SK-N-SH treated with all-trans-retinoic acid at 6 μM for 48 hours (cell line): ENCODE results near the gene FAM110D.

Experiments used
- ATAC-seq: fragments of 200-7000 bp; cut with Tn5 transposase; 3 replicates; pipeline ENCODE4 v1.9.1; 2020; ENCODE audit warnings: mild to moderate bottlenecking, moderate library complexity
- ARNTL ChIP-seq: fragments of 450-650 bp; formaldehyde crosslinking; IDR thresholded peaks from 2 replicates; pipeline ENCODE4 v1.5.0; 2020; ENCODE audit warnings: low read depth, mild to moderate bottlenecking, moderate library complexity, borderline replicate concordance
- BACH2 ChIP-seq: fragments of 250-450 bp; sonication (Bioruptor Pico); IDR thresholded peaks from 2 replicates; pipeline ENCODE4 v1.9.0; 2021; ENCODE audit warnings: mild to moderate bottlenecking, borderline replicate concordance
- CSDC2 ChIP-seq: fragments of 250-450 bp; sonication (Bioruptor Pico); IDR thresholded peaks from 2 replicates; pipeline ENCODE4 v1.5.0; 2020; ENCODE audit warnings: mild to moderate bottlenecking, moderate library complexity
- ESRRG ChIP-seq: fragments of 250-450 bp; sonication (Bioruptor Pico); IDR thresholded peaks from 2 replicates; pipeline ENCODE4 v1.6.1; 2021; ENCODE audit warnings: mild to moderate bottlenecking
- ISL1 ChIP-seq: fragments of 250-450 bp; sonication (Bioruptor Pico); IDR thresholded peaks from 2 replicates; pipeline ENCODE4 v2.1.2; 2022; ENCODE audit warnings: mild to moderate bottlenecking, moderate library complexity
- OSR1 ChIP-seq: fragments of 250-450 bp; sonication (Bioruptor Pico); IDR thresholded peaks from 2 replicates; pipeline ENCODE4 v1.8.0; 2022; ENCODE audit warnings: moderate library complexity, mild to moderate bottlenecking, inconsistent platforms
- PPARA ChIP-seq: fragments of 250-450 bp; sonication (Bioruptor Pico); IDR thresholded peaks from 2 replicates; pipeline ENCODE4 v1.5.0; 2020; ENCODE audit warnings: mild to moderate bottlenecking, borderline replicate concordance
- RARB ChIP-seq: fragments of 250-450 bp; sonication (Bioruptor Pico); IDR thresholded peaks from 2 replicates; pipeline ENCODE4 v1.8.0; 2021; ENCODE audit warnings: mild to moderate bottlenecking, moderate library complexity
- SNAI2 ChIP-seq: fragments of 250-450 bp; sonication (Bioruptor Pico); IDR thresholded peaks from 2 replicates; pipeline ENCODE4 v1.5.0; 2020; ENCODE audit warnings: mild to moderate bottlenecking, moderate library complexity
- TCF4 ChIP-seq: fragments of 250-450 bp; sonication (Bioruptor Pico); IDR thresholded peaks from 2 replicates; pipeline ENCODE4 v1.8.0; 2021; ENCODE audit warnings: mild to moderate bottlenecking, moderate library complexity, borderline replicate concordance
- TOX ChIP-seq: fragments of 250-450 bp; sonication (Bioruptor Pico); IDR thresholded peaks from 2 replicates; pipeline ENCODE4 v1.8.0; 2021; ENCODE audit warnings: mild to moderate bottlenecking, moderate library complexity, borderline replicate concordance
- ZFP3 ChIP-seq: fragments of 250-450 bp; sonication (Bioruptor Pico); IDR thresholded peaks from 2 replicates; pipeline ENCODE4 v1.5.0; 2020; ENCODE audit warnings: mild to moderate bottlenecking, moderate library complexity
- ZFP30 ChIP-seq: fragments of 450-650 bp; formaldehyde crosslinking; IDR thresholded peaks from 2 replicates; pipeline ENCODE4 v1.5.0; 2022; ENCODE audit warnings: mild to moderate bottlenecking, moderate library complexity
- ZNF565 ChIP-seq: fragments of 450-650 bp; formaldehyde crosslinking; conservative IDR thresholded peaks from 2 replicates; pipeline ENCODE4 v1.5.0; 2020; ENCODE audit warnings: low read depth, mild to moderate bottlenecking, moderate library complexity
- ZNF70 ChIP-seq: fragments of 450-650 bp; formaldehyde crosslinking; IDR thresholded peaks from 2 replicates; pipeline ENCODE4 v1.5.0; 2020; ENCODE audit warnings: mild to moderate bottlenecking, moderate library complexity
- ZNF8 ChIP-seq: fragments of 450-650 bp; formaldehyde crosslinking; IDR thresholded peaks from 2 replicates; pipeline ENCODE4 v1.5.0; 2020; ENCODE audit warnings: mild to moderate bottlenecking, moderate library complexity
- TF ChIP-seq, protein P1 (sequence below): fragments of 250-450 bp; sonication (Bioruptor Pico); IDR thresholded peaks from 2 replicates; pipeline ENCODE4 v1.5.1; 2021; ENCODE audit warnings: mild to moderate bottlenecking, moderate library complexity
- TF ChIP-seq, protein P2 (sequence below): fragments of 250-450 bp; sonication (Bioruptor Pico); IDR thresholded peaks from 2 replicates; pipeline ENCODE4 v1.5.0; 2020; ENCODE audit warnings: mild to moderate bottlenecking, moderate library complexity
- TF ChIP-seq, protein P3 (sequence below): fragments of 250-450 bp; sonication (Bioruptor Pico); IDR thresholded peaks from 2 replicates; pipeline ENCODE4 v1.8.0; 2021; ENCODE audit warnings: low read depth, mild to moderate bottlenecking, moderate library complexity, borderline replicate concordance
- TF ChIP-seq, protein P4 (sequence below): fragments of 250-450 bp; sonication (Bioruptor Pico); IDR thresholded peaks from 2 replicates; pipeline ENCODE4 v1.5.1; 2020; ENCODE audit warnings: low read depth, mild to moderate bottlenecking, moderate library complexity

The FAM110D gene

DNA sequence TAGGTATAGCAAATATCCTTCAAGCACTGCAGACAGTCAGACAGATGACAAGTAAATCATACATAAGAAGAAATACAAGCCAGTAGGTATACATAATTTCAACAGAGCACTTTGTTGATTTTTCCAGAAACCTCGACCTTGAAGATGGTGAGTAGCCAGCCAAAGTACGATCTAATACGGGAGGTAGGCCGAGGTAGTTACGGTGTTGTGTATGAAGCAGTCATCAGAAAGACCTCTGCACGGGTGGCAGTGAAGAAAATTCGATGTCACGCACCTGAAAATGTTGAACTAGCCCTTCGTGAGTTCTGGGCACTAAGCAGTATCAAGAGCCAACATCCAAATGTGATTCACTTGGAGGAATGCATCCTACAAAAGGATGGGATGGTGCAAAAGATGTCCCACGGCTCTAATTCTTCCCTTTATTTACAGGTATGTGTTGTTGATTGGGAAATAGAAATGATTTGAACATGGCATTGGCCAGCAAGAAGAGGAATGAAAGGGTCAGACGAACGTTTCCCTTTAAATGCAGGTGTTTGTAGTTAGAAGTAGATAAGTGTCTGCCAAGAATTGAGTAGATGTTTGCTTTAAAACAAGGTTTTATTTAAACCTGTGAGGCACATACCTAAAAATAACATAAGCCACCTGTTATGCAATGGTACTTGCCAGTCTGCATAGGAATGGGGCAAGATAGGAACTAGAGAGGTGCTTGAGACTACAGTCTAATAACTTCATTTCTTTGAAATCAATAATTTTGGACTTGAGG, 44.5 kb upstream of the FAM110D start:
- no peak for ATAC-seq
- TF ChIP-seq TCF4 (CRISPR knock-in tag) (no peak), RARB (CRISPR knock-in tag) (no peak), BACH2 (CRISPR knock-in tag) (no peak), ESRRG (no peak), ZNF565 (CRISPR knock-in tag) (no peak), ZFP3 (CRISPR knock-in tag) (no peak), OSR1 (no peak), ZNF8 (CRISPR knock-in tag) (no peak), CSDC2 (CRISPR knock-in tag) (no peak), SNAI2 (no peak), ISL1 (CRISPR knock-in tag) (no peak), ZFP30 (CRISPR knock-in tag) (no peak), TOX (CRISPR knock-in tag) (no peak)
- TF ChIP-seq, protein P1, sequence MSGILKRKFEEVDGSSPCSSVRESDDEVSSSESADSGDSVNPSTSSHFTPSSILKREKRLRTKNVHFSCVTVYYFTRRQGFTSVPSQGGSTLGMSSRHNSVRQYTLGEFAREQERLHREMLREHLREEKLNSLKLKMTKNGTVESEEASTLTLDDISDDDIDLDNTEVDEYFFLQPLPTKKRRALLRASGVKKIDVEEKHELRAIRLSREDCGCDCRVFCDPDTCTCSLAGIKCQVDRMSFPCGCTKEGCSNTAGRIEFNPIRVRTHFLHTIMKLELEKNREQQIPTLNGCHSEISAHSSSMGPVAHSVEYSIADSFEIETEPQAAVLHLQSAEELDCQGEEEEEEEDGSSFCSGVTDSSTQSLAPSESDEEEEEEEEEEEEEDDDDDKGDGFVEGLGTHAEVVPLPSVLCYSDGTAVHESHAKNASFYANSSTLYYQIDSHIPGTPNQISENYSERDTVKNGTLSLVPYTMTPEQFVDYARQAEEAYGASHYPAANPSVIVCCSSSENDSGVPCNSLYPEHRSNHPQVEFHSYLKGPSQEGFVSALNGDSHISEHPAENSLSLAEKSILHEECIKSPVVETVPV: no peak
- TF ChIP-seq, protein P2, sequence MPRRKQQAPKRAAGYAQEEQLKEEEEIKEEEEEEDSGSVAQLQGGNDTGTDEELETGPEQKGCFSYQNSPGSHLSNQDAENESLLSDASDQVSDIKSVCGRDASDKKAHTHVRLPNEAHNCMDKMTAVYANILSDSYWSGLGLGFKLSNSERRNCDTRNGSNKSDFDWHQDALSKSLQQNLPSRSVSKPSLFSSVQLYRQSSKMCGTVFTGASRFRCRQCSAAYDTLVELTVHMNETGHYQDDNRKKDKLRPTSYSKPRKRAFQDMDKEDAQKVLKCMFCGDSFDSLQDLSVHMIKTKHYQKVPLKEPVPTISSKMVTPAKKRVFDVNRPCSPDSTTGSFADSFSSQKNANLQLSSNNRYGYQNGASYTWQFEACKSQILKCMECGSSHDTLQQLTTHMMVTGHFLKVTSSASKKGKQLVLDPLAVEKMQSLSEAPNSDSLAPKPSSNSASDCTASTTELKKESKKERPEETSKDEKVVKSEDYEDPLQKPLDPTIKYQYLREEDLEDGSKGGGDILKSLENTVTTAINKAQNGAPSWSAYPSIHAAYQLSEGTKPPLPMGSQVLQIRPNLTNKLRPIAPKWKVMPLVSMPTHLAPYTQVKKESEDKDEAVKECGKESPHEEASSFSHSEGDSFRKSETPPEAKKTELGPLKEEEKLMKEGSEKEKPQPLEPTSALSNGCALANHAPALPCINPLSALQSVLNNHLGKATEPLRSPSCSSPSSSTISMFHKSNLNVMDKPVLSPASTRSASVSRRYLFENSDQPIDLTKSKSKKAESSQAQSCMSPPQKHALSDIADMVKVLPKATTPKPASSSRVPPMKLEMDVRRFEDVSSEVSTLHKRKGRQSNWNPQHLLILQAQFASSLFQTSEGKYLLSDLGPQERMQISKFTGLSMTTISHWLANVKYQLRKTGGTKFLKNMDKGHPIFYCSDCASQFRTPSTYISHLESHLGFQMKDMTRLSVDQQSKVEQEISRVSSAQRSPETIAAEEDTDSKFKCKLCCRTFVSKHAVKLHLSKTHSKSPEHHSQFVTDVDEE (CRISPR knock-in tag): no peak
- TF ChIP-seq, protein P3, sequence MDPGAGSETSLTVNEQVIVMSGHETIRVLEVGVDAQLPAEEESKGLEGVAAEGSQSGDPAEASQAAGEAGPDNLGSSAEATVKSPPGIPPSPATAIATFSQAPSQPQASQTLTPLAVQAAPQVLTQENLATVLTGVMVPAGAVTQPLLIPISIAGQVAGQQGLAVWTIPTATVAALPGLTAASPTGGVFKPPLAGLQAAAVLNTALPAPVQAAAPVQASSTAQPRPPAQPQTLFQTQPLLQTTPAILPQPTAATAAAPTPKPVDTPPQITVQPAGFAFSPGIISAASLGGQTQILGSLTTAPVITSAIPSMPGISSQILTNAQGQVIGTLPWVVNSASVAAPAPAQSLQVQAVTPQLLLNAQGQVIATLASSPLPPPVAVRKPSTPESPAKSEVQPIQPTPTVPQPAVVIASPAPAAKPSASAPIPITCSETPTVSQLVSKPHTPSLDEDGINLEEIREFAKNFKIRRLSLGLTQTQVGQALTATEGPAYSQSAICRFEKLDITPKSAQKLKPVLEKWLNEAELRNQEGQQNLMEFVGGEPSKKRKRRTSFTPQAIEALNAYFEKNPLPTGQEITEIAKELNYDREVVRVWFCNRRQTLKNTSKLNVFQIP (CRISPR knock-in tag): no peak
- TF ChIP-seq, protein P4, sequence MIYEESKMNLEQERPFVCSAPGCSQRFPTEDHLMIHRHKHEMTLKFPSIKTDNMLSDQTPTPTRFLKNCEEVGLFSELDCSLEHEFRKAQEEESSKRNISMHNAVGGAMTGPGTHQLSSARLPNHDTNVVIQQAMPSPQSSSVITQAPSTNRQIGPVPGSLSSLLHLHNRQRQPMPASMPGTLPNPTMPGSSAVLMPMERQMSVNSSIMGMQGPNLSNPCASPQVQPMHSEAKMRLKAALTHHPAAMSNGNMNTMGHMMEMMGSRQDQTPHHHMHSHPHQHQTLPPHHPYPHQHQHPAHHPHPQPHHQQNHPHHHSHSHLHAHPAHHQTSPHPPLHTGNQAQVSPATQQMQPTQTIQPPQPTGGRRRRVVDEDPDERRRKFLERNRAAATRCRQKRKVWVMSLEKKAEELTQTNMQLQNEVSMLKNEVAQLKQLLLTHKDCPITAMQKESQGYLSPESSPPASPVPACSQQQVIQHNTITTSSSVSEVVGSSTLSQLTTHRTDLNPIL: no peak

DNA sequence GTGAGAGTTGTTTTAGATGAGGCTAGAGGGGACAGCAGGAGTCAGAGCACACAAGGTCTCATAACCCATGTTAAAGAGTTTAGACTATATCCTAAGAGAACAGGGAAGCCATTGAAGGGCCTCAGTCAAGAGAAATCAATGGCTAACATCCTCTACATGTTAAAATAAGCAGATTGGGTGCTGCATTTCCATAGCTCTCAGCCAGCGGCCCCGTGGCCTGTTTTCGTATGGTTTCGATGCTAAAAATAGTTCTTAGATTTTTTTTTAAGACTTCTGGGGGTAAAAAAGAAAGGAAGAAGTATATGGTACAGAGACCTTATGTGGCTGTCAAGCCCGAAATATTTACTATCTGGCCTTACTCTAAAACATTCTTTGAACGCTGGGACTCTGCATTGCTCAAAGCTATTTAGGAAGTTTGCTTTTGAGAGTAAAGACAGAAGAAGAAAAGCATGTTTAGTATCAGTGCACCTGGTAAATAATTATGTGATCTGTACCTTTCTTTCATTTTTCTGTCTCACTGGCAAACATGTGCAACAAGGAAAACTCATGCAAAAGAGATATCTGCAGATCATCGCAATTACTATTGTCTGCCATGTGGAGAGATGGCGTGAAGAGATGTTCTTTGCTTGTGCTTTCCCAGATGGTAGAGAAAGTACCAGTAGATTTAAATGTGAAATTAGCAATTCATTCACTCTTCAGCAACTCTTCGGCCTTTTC, 38.8 kb upstream of the FAM110D start:
- TF ChIP-seq, protein P4: no peak
- TF ChIP-seq CSDC2 (CRISPR knock-in tag) (no peak), PPARA (CRISPR knock-in tag) (no peak), ARNTL (CRISPR knock-in tag) (no peak), ZNF70 (no peak), ESRRG (no peak), OSR1 (no peak)
- no peak for ATAC-seq
